NCI-H2107 treated with DMSO at 0.1 percent for 48 hours (cell line): Measurements from ENCODE around the gene TRNP1.
A peak's percentile ranks its signal among the peaks of the same experiment; 100 is the strongest.

Source experiments
- DNase-seq: peaks from one replicate; lab custom pipeline; 2025; ENCODE audit not compliant: unreplicated experiment; lab: John Stamatoyannopoulos, UW

The TRNP1 gene

GRCh38 chr1:27025718-27026117 lies 32.2 kb downstream of the TRNP1 start:
- no peak for DNase-seq

DNA sequence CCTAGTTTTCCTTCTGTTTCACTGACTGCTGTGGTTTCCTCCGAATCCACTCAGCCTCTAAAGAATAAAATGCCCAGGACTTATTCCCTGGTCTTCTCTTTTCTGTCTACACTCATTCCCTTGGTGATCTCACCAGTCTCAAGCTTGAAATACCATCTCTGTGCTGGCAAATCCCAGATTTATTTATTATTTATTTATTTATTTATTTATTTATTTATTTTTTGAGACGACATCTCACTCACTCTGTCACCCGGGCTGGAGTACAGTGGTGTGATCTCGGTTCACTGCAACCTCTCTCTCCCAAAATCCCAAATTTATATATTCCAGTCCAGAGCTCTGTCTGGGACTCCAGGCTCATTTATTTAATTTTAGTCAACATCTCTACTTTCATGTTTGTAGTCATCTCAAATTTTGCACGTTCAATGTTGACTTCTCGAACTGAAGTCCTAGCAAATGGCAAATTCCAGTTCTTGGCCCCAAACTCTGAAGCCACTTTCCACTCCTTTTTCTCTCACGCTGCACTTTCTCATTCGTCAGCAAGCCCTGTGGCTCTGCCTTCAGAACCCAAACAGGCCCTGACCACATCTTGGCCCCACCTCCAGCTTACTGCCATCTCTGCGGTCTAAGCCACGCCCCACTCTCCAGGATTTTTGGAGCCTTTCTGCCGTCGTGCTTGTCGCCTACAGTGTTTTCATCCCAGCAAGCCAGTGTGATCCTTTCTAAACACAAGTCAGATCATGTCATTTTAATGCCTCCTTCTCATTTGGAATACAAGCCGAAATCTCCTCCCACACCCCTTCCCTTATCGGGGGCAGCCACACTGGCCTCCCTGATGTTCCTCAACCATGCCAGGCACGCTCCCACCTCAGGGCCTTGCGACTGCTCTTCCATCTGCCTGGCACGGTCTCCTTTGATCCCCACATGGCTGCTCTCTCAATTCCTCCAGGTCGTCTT lies 33.4 kb downstream of the TRNP1 start:
- DNase-seq = peak; percentile 96

DNA sequence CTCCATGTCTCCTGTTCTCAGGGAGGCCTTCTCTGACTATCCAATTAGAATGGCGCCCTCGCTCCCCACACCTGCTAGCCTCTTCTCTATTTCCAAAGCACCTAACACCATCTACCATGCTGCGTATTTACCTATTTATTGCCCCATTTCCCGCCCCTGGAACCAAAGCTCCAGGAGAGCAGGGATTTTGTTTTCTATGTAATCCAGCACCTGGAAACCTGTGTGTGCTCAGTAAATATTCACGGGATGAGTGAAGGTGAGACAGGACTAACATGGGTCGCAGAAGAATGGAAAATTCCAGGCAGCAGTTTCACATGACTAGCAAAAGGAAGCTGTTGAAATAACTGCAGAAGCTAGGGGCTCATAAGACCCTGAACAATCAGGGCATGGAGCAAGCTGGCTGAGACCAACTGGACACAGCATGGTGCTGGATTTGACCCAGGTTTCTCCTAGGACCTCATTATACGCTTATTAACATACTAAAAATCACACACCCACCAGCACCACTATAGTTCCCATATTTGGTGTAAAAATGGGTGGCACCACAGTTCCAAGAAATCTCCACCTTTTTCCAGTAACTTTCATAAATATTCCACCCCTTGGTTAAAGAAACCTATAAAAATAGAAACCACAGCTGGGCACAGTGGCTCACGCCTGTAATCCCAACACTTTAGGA lies 34.2 kb downstream of the TRNP1 start:
- peak; percentile 75 for DNase-seq

DNA sequence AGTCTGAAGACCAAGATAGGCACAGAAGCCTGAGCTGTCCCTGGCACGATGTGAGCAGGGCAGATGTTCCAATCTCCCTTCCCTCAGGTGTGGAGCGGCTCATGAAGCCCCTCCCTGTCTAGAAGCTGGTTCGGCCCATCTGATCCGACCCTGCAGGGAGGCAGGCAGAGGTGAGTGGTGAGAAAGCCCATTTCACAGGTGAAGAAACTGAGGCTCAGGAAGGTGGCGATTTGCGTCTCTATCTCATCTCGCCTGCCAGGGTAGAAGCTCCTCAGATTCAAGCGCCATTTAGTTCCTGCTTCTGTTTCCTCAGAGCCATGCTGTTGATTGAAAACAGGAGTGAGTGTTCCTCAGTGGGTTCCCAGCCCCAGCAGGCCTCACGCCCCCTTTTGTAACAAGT lies 36.0 kb downstream of the TRNP1 start:
- DNase-seq = no peak

DNA sequence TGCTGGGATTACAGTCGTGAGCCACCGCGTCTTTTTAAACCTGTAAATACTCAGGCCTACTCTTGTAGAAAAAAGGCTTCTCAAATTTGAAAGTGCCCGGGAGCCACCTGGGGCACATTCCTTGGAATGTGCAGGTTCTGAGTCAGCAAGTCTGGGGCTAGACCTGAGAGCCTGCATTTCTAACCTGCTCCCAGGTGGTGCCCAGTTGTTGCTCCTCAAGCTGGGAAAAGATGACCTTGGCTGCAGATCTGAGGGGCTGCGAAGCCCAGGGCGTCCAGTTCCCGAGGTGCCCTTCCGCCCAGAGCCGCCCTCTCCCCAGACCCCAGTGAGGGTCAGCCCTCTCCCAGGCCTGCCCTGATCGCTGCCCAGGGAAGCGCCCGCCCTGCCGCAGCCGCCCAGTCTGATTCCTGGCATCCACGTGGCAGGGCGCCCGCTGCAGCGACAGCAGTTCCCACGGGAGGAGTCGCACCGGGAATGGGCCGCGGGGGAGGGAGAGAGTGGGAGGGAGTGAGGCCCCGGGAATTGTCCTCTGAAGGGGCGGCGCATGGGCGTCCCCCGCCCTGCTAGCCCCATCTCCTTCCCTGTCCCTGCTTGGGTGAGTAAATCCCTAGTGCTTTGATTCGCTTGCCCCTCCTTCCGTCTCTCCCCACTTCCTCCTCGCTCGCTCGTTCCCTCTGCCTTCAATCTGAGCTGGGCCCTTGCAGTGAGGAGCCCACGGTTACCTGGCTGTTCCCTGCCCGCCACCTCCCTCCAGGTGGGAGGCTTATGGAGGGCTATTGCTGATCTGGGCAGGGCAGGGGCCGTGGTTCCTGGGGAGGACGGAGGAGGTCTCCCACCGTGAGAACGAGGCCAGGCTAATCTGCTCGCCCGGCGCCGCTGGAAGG lies 38.0 kb downstream of the TRNP1 start:
- DNase-seq = peak; percentile 81

GRCh38 chr1:27032119-27032461 lies 38.6 kb downstream of the TRNP1 start:
- DNase-seq = no peak

DNA sequence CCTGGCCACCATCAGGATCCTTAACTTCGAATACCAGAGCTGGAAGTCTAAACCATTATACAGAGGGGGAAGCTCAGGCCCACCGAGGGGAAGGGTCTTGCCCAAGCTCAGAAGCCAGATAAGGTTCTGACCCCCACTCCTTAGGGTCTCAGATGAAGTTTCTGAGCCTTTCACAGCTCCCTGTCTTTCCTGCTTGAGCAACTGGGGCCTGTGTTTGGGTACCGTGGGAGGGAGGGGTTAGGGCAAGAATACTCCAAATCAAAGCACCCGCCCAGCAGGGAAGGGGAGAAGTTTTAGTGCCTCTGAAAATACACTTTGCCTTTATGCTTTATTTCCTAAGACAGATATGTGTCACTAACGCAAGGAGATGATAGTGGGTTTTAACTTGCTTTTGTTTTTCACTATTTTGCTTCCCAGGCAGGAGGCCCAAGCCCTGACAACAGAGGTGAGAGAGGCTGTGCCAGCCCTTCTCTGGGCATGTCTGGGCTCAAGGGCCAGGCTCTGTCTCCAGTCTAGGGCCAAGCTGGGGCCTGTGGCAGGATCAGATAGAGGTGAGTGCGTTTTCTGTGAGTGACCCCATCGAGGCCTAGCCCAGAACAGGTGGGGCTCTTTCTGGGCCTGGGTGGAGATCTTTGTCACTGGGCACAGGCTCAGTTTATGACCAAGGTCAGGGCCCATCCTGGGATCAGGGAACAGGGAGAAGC lies 39.7 kb downstream of the TRNP1 start:
- DNase-seq = no peak

DNA sequence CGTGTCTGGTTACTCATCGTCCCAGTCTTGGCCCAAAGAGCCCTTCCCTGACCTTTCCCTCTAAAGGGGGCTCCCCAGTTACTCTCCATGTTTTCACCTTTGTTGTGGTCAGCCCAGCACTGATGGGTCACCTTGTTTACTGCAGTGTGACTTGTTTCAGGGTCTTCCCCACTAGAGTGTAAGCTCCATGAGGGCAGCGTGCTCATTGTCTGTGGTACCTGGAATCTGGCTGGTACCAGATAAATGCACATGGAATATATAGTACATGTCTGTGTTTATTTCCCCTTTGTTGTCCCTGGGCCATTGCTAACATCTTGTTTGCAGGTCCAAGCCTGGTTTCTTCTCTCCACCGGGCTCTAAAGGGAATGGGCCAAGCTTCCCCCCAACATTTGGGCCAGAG lies 41.9 kb downstream of the TRNP1 start:
- no peak for DNase-seq

GRCh38 chr1:27036718-27037117 lies 43.2 kb downstream of the TRNP1 start:
- DNase-seq = no peak

DNA sequence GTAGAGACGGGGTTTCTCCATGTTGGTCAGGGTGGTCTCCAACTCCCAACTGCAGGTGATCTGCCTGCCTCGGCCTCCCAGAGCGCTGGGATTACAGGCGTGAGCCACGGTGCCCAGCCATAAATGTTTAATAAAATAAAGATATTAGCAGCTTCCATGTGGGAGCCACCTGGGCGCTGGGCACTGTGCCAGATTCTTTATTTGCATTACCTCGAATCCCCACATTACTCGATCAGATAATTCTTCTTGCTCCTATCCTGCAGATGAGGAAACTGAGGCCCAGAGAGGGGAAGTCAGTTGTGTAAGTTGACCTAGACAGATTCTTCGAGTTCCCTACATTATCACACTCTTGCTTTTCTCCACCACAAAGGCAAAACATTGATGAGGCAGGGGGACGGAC lies 44.0 kb downstream of the TRNP1 start:
- no peak for DNase-seq

DNA sequence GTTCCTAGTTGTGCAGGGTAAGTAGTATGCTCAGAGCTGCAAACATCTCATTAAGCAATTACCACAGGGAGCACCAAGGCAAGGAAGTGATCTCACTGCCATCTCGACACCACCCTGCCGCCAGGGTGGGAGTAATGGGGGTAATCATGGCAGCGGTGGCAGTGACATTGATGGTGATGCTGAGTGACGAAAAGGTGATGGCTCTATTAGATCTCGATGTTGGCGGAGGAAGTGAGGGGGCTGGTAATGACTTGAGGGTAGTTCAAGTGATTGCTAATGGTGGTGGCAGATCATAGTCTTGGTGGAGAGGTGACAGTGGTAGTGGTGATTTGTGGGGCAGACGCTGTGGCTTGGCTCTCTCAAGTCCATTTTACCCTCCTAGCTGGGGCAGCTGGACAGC lies 44.5 kb downstream of the TRNP1 start:
- no peak for DNase-seq

GRCh38 chr1:27042670-27043069 lies 49.2 kb downstream of the TRNP1 start:
- DNase-seq = no peak

GRCh38 chr1:27044613-27045151 lies 51.2 kb downstream of the TRNP1 start:
- peak; percentile 67 for DNase-seq

- DNase-seq = peak; percentile 35
These were observed 52.6 kb downstream of the TRNP1 start for GRCh38 chr1:27045973-27046558.

DNA sequence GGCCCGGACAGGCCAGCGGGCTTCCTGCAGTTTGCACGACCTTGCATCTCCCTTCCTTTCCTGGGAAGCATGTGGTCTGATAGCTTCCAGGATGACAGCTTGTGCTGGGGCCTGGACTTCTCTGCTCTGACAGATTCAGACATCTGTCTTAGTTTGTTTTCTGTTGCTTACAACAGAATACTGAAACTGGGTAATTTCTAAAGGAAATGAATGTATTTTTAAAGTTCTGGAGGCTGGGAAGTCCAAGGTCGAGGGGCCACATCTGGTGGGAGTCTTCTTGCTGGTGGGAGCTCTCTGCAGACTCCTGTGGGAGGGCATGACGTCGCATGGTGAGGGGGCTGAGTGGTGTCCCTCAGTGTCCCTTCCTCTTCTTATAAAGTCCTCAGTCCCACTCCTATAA lies 54.4 kb downstream of the TRNP1 start:
- no peak for DNase-seq

DNA sequence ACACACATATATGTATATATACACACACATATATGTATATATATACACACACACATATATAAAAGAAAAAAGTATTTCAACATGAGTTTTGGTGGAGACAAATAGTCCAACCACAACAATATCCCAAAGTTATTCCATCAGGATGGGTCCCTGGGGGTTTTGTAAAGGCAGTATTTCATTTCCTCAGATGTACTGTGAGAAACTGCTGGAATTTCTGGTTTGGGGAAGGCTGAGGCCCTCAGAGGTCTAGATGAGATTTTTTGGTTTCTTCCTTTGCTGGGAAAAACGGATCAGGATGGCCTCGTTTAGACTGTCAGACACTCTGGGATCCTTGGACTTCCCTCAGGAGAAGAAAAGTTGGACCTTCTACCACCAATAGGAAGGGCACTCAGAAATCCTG lies 55.6 kb downstream of the TRNP1 start:
- DNase-seq = no peak

DNA sequence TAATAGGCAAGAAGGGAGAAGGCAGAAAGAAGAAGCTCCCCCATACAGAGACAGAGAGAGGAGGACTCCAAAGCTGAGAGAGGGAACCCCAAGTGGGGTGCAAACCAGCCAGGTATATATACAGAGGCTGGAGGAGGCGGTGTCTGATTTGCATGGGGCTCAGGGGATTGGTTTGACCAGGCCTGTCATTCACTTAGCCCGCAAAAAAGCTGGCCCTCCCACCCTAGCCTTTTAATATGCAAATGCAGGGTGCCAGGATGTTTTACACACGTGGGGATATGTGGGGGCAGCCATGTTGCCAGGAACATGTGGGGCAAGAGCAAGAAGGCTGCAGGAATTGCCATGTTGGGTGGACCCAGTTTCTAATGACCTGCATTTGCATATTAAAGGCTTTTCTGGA lies 56.1 kb downstream of the TRNP1 start:
- no peak for DNase-seq
